ENCODE data around the gene NELL2. TPM values are rescaled to one million over a fixed set of nuclear protein-coding genes. Genes with fewer than 3 reads are reported as not detected.

Gene NELL2
- total RNA-seq, 1 experiment from 2014 or later, result 32.7 TPM

GRCh38 chr12:44570036-44570583 lies 306.0 kb downstream of the NELL2 start:
- Histone ChIP-seq H3K79me2 (ENCODE audit: insufficient read depth, low read length) (no peaks in the 10 kb centered on the region), H3K27ac (ENCODE audit: insufficient read length, low read depth, low read length) (no peak overlapping the region), H2BK120ac (ENCODE audit: low read depth, low read length, poor library complexity, severe bottlenecking) (no peak overlapping the region), H2AK5ac (ENCODE audit: insufficient read length, low read length) (no peak overlapping the region), H2BK15ac (ENCODE audit: low read depth, low read length) (no peak overlapping the region), H3K4ac (ENCODE audit: low read depth, low read length) (no peak overlapping the region), H4K91ac (ENCODE audit: insufficient read length, low read depth, low read length) (no peak overlapping the region), H3K9ac (ENCODE audit: extremely low read depth, insufficient read length, low read length) (no peak overlapping the region), H2BK5ac (ENCODE audit: insufficient read length, low read length) (no peak overlapping the region), H2BK20ac (ENCODE audit: low read depth, low read length, poor library complexity, severe bottlenecking) (no peak overlapping the region), H3K9me3 (ENCODE audit: control insufficient read depth, low read depth, low read length) (no peaks in the 10 kb centered on the region), H3K23me2 (ENCODE audit: insufficient read length, low read depth, low read length, poor library complexity, severe bottlenecking) (no peaks in the 10 kb centered on the region), H3K79me1 (ENCODE audit: insufficient read depth, low read depth, low read length, poor library complexity, severe bottlenecking) (no peaks in the 10 kb centered on the region), H2AFZ (ENCODE audit: low read length) (no peak overlapping the region), H3K18ac (ENCODE audit: insufficient read length, low read depth, low read length) (no peak overlapping the region), H3K23ac (ENCODE audit: insufficient read length, low read depth, low read length) (no peak overlapping the region), H3K4me1 (ENCODE audit: insufficient read depth, low read length) (no peaks in the 10 kb centered on the region), H4K5ac (ENCODE audit: insufficient read length, low read depth, low read length) (no peak overlapping the region), H3K4me2 (ENCODE audit: insufficient read depth, insufficient read length, low read length) (no peak overlapping the region), H3K14ac (ENCODE audit: insufficient read depth, low read length) (no peak overlapping the region), H2BK12ac (ENCODE audit: insufficient read length, low read depth, low read length) (no peak overlapping the region), H3T11ph (ENCODE audit: low read length) (no peak overlapping the region), H4K20me1 (ENCODE audit: control insufficient read depth, insufficient read depth, insufficient read length) (no peaks in the 10 kb centered on the region), H3K56ac (ENCODE audit: insufficient read length, low read depth, low read length) (no peak overlapping the region), H3K27me3 (ENCODE audit: insufficient read depth, low read length) (no peaks in the 10 kb centered on the region), H4K8ac (replicated peaks; ENCODE audit: insufficient read length, low read depth, low read length) (no peak overlapping the region)
- Mint-ChIP-seq H3K36me3 (ENCODE audit: insufficient read depth in 1 of 3, low read depth in 3 of 3) (no peaks in the 10 kb centered on the region), H3K4me1 (peaks cover 17 to 21% of the 10 kb centered on the region in 2 experiments), H3K4me3 (no peak overlapping the region), H3K27ac (no peak overlapping the region; a peak in 2 of 7 replicates), H3K27me3 (ENCODE audit: low read depth) (no peaks in the 10 kb centered on the region), H3K9me3 (no peaks in the 10 kb centered on the region)
- TF ChIP-seq CTCF (conservative IDR thresholded peaks at IDR 0.05), result no peak
- no CpG with 5 or more reads among the region's 6 CpGs for WGBS (ENCODE audit: extremely low coverage, insufficient read length, low lambda C conversion rate)
- no peak for DNase-seq

Data from H9 (cell line).